Measurements from ENCODE around the gene LYAR.

The LYAR gene

GRCh38 chr4:4233610-4234009, 56.3 kb downstream of the LYAR start:
- no peak for TF ChIP-seq ARNTL (CRISPR knock-in tag; IDR thresholded peaks at IDR 0.05; ENCODE audit: borderline replicate concordance, low read depth)
- no peak for TF ChIP-seq ZNF70 (CRISPR knock-in tag; IDR thresholded peaks at IDR 0.05)
- no peak for TF ChIP-seq TCF4 (CRISPR knock-in tag; IDR thresholded peaks at IDR 0.05; ENCODE audit: borderline replicate concordance)
- TF ChIP-seq GLIS3 (CRISPR knock-in tag; IDR thresholded peaks at IDR 0.05), result no peak
- no peak for TF ChIP-seq ISL1 (CRISPR knock-in tag; IDR thresholded peaks at IDR 0.05)
- TF ChIP-seq, protein P1, sequence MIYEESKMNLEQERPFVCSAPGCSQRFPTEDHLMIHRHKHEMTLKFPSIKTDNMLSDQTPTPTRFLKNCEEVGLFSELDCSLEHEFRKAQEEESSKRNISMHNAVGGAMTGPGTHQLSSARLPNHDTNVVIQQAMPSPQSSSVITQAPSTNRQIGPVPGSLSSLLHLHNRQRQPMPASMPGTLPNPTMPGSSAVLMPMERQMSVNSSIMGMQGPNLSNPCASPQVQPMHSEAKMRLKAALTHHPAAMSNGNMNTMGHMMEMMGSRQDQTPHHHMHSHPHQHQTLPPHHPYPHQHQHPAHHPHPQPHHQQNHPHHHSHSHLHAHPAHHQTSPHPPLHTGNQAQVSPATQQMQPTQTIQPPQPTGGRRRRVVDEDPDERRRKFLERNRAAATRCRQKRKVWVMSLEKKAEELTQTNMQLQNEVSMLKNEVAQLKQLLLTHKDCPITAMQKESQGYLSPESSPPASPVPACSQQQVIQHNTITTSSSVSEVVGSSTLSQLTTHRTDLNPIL (CRISPR knock-in tag; IDR thresholded peaks at IDR 0.05; ENCODE audit: low read depth), result no peak
- no peak for TF ChIP-seq BACH2 (CRISPR knock-in tag; IDR thresholded peaks at IDR 0.05; ENCODE audit: borderline replicate concordance)
- TF ChIP-seq CSDC2 (CRISPR knock-in tag; IDR thresholded peaks at IDR 0.05), result no peak
- TF ChIP-seq CSRNP3 (CRISPR knock-in tag; IDR thresholded peaks at IDR 0.05), result no peak
- TF ChIP-seq PATZ1 (CRISPR knock-in tag; IDR thresholded peaks at IDR 0.05; ENCODE audit: borderline replicate concordance), result no peak
- no peak for TF ChIP-seq ZNF565 (CRISPR knock-in tag; conservative IDR thresholded peaks at IDR 0.05; ENCODE audit: low read depth)
- TF ChIP-seq ZNF8 (CRISPR knock-in tag; IDR thresholded peaks at IDR 0.05), result no peak
- no peak for TF ChIP-seq OSR1 (CRISPR knock-in tag; IDR thresholded peaks at IDR 0.05)
- TF ChIP-seq POU6F1 (CRISPR knock-in tag; IDR thresholded peaks at IDR 0.05; ENCODE audit: borderline replicate concordance, low read depth), result no peak
- no peak for TF ChIP-seq ZFP30 (CRISPR knock-in tag; IDR thresholded peaks at IDR 0.05)
- no peak for ATAC-seq

- ATAC-seq, result no peak
- TF ChIP-seq ZNF70 (CRISPR knock-in tag; IDR thresholded peaks at IDR 0.05), result no peak
- TF ChIP-seq, protein P1 (CRISPR knock-in tag; IDR thresholded peaks at IDR 0.05; ENCODE audit: low read depth), result no peak
- TF ChIP-seq ESRRG (CRISPR knock-in tag; IDR thresholded peaks at IDR 0.05), result no peak
- no peak for TF ChIP-seq POU6F1 (CRISPR knock-in tag; IDR thresholded peaks at IDR 0.05; ENCODE audit: borderline replicate concordance, low read depth)
- TF ChIP-seq SNAI2 (CRISPR knock-in tag; IDR thresholded peaks at IDR 0.05), result no peak
- no peak for TF ChIP-seq GLIS3 (CRISPR knock-in tag; IDR thresholded peaks at IDR 0.05)
- no peak for TF ChIP-seq ZFP3 (CRISPR knock-in tag; IDR thresholded peaks at IDR 0.05)
- TF ChIP-seq, protein P2, sequence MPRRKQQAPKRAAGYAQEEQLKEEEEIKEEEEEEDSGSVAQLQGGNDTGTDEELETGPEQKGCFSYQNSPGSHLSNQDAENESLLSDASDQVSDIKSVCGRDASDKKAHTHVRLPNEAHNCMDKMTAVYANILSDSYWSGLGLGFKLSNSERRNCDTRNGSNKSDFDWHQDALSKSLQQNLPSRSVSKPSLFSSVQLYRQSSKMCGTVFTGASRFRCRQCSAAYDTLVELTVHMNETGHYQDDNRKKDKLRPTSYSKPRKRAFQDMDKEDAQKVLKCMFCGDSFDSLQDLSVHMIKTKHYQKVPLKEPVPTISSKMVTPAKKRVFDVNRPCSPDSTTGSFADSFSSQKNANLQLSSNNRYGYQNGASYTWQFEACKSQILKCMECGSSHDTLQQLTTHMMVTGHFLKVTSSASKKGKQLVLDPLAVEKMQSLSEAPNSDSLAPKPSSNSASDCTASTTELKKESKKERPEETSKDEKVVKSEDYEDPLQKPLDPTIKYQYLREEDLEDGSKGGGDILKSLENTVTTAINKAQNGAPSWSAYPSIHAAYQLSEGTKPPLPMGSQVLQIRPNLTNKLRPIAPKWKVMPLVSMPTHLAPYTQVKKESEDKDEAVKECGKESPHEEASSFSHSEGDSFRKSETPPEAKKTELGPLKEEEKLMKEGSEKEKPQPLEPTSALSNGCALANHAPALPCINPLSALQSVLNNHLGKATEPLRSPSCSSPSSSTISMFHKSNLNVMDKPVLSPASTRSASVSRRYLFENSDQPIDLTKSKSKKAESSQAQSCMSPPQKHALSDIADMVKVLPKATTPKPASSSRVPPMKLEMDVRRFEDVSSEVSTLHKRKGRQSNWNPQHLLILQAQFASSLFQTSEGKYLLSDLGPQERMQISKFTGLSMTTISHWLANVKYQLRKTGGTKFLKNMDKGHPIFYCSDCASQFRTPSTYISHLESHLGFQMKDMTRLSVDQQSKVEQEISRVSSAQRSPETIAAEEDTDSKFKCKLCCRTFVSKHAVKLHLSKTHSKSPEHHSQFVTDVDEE (CRISPR knock-in tag; IDR thresholded peaks at IDR 0.05), result no peak
- no peak for TF ChIP-seq ZFP30 (CRISPR knock-in tag; IDR thresholded peaks at IDR 0.05)
- TF ChIP-seq TCF4 (CRISPR knock-in tag; IDR thresholded peaks at IDR 0.05; ENCODE audit: borderline replicate concordance), result no peak
- no peak for TF ChIP-seq TOX (CRISPR knock-in tag; IDR thresholded peaks at IDR 0.05; ENCODE audit: borderline replicate concordance)
- no peak for TF ChIP-seq ZNF8 (CRISPR knock-in tag; IDR thresholded peaks at IDR 0.05)
- no peak for TF ChIP-seq BACH2 (CRISPR knock-in tag; IDR thresholded peaks at IDR 0.05; ENCODE audit: borderline replicate concordance)
- TF ChIP-seq CSRNP3 (CRISPR knock-in tag; IDR thresholded peaks at IDR 0.05), result no peak
- TF ChIP-seq RARB (CRISPR knock-in tag; IDR thresholded peaks at IDR 0.05), result no peak
- no peak for TF ChIP-seq PPARA (CRISPR knock-in tag; IDR thresholded peaks at IDR 0.05; ENCODE audit: borderline replicate concordance)
- TF ChIP-seq ZC3H10 (CRISPR knock-in tag; IDR thresholded peaks at IDR 0.05), result no peak
- TF ChIP-seq OSR1 (CRISPR knock-in tag; IDR thresholded peaks at IDR 0.05), result no peak
- no peak for TF ChIP-seq ARNTL (CRISPR knock-in tag; IDR thresholded peaks at IDR 0.05; ENCODE audit: borderline replicate concordance, low read depth)
Measured at GRCh38 chr4:4228356-4228668, 61.6 kb downstream of the LYAR start.
